Bladder microvascular endothelial cell (primary cell): ENCODE measurements around the gene TPI1. TPM values are rescaled to one million over a fixed set of nuclear protein-coding genes. Genes with fewer than 3 reads are reported as not detected.

Experiments
- total RNA-seq: library from RNA; depleted of rRNA; stranded (reverse); fragments of >200 nt; gene quantifications from 2 replicates; pipeline ENCODE4 v1.2.3, GENCODE V29; 2014

TPI1 gene
- 873 and 896 TPM in 2 replicates for total RNA-seq

DNA sequence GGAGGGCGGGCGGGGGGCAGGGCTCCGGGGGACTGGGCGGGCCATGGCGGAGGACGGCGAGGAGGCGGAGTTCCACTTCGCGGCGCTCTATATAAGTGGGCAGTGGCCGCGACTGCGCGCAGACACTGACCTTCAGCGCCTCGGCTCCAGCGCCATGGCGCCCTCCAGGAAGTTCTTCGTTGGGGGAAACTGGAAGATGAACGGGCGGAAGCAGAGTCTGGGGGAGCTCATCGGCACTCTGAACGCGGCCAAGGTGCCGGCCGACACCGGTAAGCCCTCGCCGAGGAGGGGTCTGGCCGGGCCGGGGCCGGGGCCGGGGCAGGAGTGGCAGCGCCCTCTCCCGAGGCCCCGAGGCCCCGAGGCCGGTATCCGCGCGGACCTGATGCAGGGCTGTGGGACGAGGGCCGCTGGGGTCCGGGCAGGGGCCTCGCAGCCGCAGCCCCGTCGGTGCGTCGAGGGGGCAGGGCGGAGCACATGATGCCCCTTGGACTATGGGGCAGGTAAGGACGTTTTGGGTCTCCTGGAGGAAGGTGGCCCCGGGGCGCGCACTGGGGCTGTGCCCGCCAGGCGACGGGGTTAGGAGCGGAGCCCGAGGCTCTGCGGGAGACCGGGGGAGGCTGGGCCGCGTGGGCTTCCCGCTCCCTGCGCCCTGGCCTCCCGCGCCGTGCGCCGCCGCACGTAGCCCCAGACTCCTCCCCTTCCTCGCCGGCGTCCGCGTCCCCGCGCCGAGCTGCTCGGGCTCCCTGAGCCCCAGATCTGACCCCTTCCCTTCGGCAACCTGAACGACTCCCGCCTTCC lies at the start of gene TPI1:
TPI1 (plus strand) TSS at position 119 of the 798 bp plus-strand sequence; CDS start at position 155, 36 bp downstream.

GRCh38 chr12:6821591-6822425 lies 45.5 kb upstream of the TPI1 start, which contains the start of gene GPR162:
GPR162 (plus strand) TSS chr12:6821821; CDS start chr12:6823899, 2,078 bp downstream.

DNA sequence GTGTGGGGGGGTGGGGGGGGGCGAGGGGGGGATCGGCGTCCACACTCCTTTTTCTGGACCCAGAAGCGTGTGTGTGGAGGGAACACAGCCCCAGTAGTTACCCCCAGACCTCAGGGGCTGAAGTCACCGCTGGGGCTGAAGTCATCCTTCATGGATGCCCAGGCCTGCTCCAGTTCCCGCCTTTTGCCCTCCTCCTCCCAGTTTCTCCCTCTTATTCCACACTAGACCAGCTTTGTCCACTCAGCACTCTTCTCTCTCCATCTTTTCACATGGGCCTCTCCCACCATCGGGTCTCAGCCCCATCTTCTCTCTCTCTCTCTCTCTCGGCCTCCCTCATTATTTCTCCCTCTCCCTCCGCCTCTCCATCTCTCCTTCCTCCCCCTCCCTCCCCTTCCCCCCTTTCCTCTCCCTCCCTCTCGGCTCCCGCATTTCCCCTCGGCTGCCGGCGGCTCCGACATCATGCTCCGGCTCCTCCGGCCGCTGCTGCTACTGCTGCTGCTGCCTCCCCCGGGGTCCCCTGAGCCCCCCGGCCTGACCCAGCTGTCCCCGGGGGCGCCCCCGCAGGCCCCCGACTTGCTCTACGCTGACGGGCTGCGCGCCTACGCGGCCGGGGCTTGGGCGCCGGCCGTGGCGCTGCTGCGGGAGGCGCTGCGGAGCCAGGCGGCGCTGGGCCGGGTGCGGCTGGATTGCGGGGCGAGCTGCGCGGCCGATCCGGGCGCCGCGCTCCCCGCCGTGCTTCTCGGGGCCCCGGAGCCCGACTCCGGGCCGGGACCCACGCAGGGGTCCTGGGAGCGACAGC lies 39.1 kb upstream of the TPI1 start, which contains the start of gene P3H3:
P3H3 (plus strand) TSS at position 426 of the 799 bp plus-strand sequence; CDS start at position 460, 34 bp downstream.

DNA sequence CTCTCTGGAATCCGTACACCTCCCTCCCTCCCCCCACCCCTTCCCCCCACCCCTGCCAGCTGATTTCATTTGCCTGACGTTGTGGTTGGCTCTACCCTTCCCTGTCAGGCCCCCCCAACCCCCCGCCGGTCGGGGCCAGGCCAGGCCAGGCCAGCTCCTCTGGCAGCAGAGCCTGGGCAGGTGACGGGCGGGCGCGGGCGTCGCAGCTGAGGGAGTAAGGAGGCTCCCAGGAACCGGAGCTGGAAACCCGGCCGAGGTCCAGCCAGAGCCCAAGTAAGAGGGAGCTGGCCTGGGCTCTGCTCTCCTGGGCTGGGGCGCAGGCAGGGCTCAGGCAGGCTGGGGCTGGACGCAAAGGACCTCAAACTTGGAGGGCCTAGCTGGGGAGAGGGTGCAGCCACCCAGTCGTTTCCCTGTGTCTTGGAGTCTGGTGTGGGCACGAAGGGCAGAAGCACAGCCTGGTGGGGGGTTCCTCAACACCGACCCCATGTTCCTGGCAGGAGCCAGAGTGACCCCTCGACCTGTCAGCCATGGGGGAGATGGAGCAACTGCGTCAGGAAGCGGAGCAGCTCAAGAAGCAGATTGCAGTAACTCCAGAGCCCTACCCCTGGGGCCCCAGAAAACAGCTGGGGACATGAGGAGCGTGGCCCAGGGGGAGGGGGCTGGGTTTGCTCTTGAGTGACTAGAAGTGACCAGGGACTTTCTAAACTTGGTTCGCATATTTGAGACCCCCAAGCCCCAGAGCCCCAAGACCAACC lies 26.4 kb upstream of the TPI1 start, which contains the start of gene GNB3:
GNB3 (plus strand) TSS at position 165 of the 755 bp plus-strand sequence; CDS start at position 528, 363 bp downstream.

DNA sequence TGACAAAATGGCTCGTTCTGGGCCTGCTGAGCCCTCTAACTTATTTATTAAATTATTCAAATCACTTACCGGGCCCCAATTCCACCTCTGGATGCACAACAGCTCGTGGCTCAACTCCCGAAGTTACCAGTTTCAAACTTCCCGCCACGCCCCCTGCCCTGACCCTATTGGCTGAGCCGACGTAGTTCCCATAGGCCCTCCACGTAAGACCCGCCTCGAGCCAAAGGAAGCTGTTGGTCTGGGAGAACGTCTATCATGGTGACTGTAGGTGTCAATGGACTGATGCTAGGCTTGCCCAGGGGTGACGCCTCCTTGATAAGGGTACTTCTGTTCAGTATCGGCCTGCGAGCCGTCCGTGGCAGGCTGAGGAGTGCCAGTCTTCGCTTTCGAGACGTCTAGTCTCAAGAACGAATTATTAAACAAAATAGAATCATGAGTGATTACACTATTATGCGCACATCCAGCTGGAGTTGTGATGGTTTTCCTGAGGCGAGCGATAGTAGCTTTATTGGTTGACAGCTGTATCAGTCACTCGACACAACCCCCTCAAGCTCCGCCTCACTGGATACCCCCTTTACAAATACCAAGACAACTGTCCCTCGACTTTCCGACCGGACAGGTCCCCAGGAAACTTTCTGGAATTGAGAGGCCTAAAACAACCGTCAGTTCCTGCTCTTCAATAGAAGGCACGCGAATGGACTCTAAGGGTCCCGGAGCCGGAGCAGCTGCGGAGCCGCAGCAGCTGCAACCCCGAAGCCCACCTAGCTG lies 16.0 kb upstream of the TPI1 start, which contains the start of gene CDCA3:
CDCA3 (minus strand) TSS at position 134 of the 768 bp plus-strand sequence. CDS start 334 bp downstream, outside the sequence.

DNA sequence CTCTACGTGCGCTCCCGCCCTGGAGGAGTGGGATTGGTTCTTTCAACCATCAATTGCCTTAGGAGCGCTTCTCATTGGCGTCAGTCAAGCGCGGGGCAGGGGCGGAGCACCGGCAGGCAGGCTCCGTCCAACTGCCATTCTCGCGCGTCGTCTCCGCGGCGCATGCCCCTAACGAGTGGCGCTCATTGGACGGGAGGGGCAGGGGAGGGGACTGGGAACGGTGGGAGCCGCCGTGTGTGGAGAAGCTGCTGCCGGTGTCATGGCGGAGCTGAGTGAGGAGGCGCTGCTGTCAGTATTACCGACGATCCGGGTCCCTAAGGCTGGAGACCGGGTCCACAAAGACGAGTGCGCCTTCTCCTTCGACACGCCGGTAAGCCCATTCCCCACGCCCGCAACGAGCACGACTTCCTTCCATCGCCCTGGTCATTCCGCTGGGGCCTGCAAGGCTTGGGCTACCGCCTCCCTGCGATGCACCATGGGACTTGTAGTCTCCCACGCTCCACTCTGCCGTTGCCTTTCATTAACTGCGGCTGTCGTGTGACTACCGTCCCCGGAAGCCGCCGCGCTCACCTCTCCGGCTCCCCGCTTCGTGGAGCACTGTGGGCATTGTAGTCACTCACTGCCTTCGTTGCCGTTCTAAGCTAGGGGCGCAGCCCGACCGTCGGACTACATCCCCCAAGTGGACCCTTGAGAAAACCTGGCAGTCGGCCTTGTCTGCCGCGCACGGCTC lies 15.2 kb upstream of the TPI1 start, which contains the start of gene USP5:
USP5 (plus strand) TSS at position 230 of the 730 bp plus-strand sequence; CDS start at position 260, 30 bp downstream.

GRCh38 chr12:6873094-6874014 lies 6.0 kb downstream of the TPI1 start, which contains the start of gene SPSB2:
SPSB2 (minus strand) TSS chr12:6873303; CDS start chr12:6872901, 402 bp downstream.

GRCh38 chr12:6904280-6905276 lies 37.2 kb downstream of the TPI1 start, which contains the start of gene LRRC23:
LRRC23 (plus strand) TSS chr12:6904822; CDS start chr12:6905634, 812 bp downstream.

GRCh38 chr12:6914246-6914946 lies 47.1 kb downstream of the TPI1 start, which contains the start of gene ENO2:
ENO2 (plus strand) TSS chr12:6914580; CDS start chr12:6915833, 1,253 bp downstream.

Other genes with a start within 250 kb of the TPI1 start
- not detected in 2 replicates for gene LPAR5, start 231.6 kb upstream of the TPI1 start, total RNA-seq
- 0.16 and 0.57 TPM in 2 replicates for gene ACRBP, start 220.1 kb upstream of the TPI1 start, total RNA-seq
- gene ING4, start 204.4 kb upstream of the TPI1 start, total RNA-seq, result 27.2 and 43.3 TPM in 2 replicates
- 6.5 and 18.5 TPM in 2 replicates for gene ZNF384, start 178.2 kb upstream of the TPI1 start, total RNA-seq
- not detected in 2 replicates for gene PIANP, start 166.7 kb upstream of the TPI1 start, total RNA-seq
- gene COPS7A, start 143.5 kb upstream of the TPI1 start, total RNA-seq, result 27.8 and 75.8 TPM in 2 replicates
- gene MLF2, start 114.4 kb upstream of the TPI1 start, total RNA-seq, result 75.8 and 151 TPM in 2 replicates
- gene PTMS, start 101.2 kb upstream of the TPI1 start, total RNA-seq, result 50.5 and 163 TPM in 2 replicates
- 0.13 and 0.16 TPM in 2 replicates for gene LAG3, start 95.0 kb upstream of the TPI1 start, total RNA-seq
- gene CD4, start 78.0 kb upstream of the TPI1 start, total RNA-seq, result not detected in 2 replicates
- 0.50 and 1.5 TPM in 2 replicates for gene GPR162, start 45.7 kb upstream of the TPI1 start, total RNA-seq
- gene P3H3, start 39.1 kb upstream of the TPI1 start, total RNA-seq, result 10.4 and 30.2 TPM in 2 replicates
- 0.44 TPM in 1 of 2 replicates, not detected in the other for gene GNB3, start 26.6 kb upstream of the TPI1 start, total RNA-seq
- 7.0 and 13.4 TPM in 2 replicates for gene CDCA3, start 16.2 kb upstream of the TPI1 start, total RNA-seq
- gene USP5, start 15.4 kb upstream of the TPI1 start, total RNA-seq, result 72.7 and 101 TPM in 2 replicates
- gene SPSB2, start 5.8 kb downstream of the TPI1 start, total RNA-seq, result 3.6 and 4.0 TPM in 2 replicates
- 1.9 and 3.8 TPM in 2 replicates for gene LRRC23, start 37.3 kb downstream of the TPI1 start, total RNA-seq
- 3.4 and 6.9 TPM in 2 replicates for gene ENO2, start 47.0 kb downstream of the TPI1 start, total RNA-seq
- gene ATN1, start 60.4 kb downstream of the TPI1 start, total RNA-seq, result 13.4 and 23.4 TPM in 2 replicates
- gene RNU7-1, start 76.3 kb downstream of the TPI1 start, total RNA-seq, result not detected in 2 replicates
- gene C12orf57, start 76.5 kb downstream of the TPI1 start, total RNA-seq, result 97.1 and 106 TPM in 2 replicates
- 0.97 and 3.2 TPM in 2 replicates for gene PTPN6, start 83.8 kb downstream of the TPI1 start, total RNA-seq
- 107 and 147 TPM in 2 replicates for gene PHB2, start 103.1 kb downstream of the TPI1 start, total RNA-seq
- 35.9 and 41.9 TPM in 2 replicates for gene EMG1, start 103.4 kb downstream of the TPI1 start, total RNA-seq
- 8.1 and 10.6 TPM in 2 replicates for gene LPCAT3, start 150.9 kb downstream of the TPI1 start, total RNA-seq
- 0.16 and 0.82 TPM in 2 replicates for gene C1S, start 193.2 kb downstream of the TPI1 start, total RNA-seq
- gene C1R, start 224.9 kb downstream of the TPI1 start, total RNA-seq, result 1.0 and 4.0 TPM in 2 replicates
- gene C1RL, start 241.7 kb downstream of the TPI1 start, total RNA-seq, result 12.1 and 23.2 TPM in 2 replicates